Ovary (tissue), 9 donors: ENCODE measurements around the gene CCDC126. TPM values are rescaled to one million over a fixed set of nuclear protein-coding genes. Genes with fewer than 3 reads are reported as not detected.

Experiments
- DNase-seq, 5 donors: peaks; one replicate each; pipeline ENCODE4 v3.0.0-alpha.2; 2019 to 2020
- H3K27ac ChIP-seq, 2 donors: fragments of 200-600 bp; one replicate each; pipeline versions ENCODE4 v1.5.1 to v1.8.0; 2019 to 2022
- H3K27me3 ChIP-seq: fragments of 200-600 bp; one replicate; pipeline ENCODE4 v1.8.0; 2022
- H3K36me3 ChIP-seq: fragments of 200-600 bp; sonication (generic); one replicate; pipeline ENCODE4 v1.5.1; 2019
- H3K4me1 ChIP-seq: one replicate; pipeline ENCODE4 v1.8.1; 2013; ENCODE audit warnings: mild to moderate bottlenecking, moderate library complexity; ENCODE audit not compliant: insufficient read depth
- H3K4me3 ChIP-seq: fragments of 200-600 bp; sonication (generic); one replicate; pipeline ENCODE4 v1.5.1; 2017
- H3K9me3 ChIP-seq, 2 donors: fragments of 200-600 bp in 1 of 2; sonication (generic) in 1 of 2; one replicate each; pipeline versions ENCODE4 v1.5.1 to v1.8.1; 2013 to 2019; ENCODE audit warnings: mild to moderate bottlenecking in 1 of 2, moderate library complexity in 1 of 2
- CTCF ChIP-seq, 3 donors: fragments of 450-650 bp in 2 of 3; fragments of 200-600 bp in 1 of 3; IDR thresholded peaks; one replicate each; pipeline versions ENCODE4 v1.5.1 to v1.8.0; 2016 to 2022; ENCODE audit warnings: antibody characterized with exemption in 3 of 3, mild to moderate bottlenecking in 1 of 3
- EP300 ChIP-seq: sonication (generic); formaldehyde crosslinking; IDR thresholded peaks from one replicate; pipeline ENCODE4 v1.6.1; 2017; ENCODE audit warnings: antibody characterized with exemption
- POLR2A ChIP-seq: fragments of 450-650 bp; IDR thresholded peaks from one replicate; pipeline ENCODE4 v1.6.1; 2017; ENCODE audit warnings: antibody characterized with exemption, mild to moderate bottlenecking, moderate library complexity
- WGBS, 3 donors: extraction: QIAGEN DNeasy Blood & Tissue Kit in 1 of 3; methylation state at CpG; one replicate each; pipeline versions ENCODE4 v1.1.5 to v1.1.7; 2013 to 2017; 5-methylcytosine and 5-hydroxymethylcytosine counted together
- intact Hi-C, 4 donors: fragments of 100-400 bp; cut with DNase I; formaldehyde crosslinking; loops; one replicate each; pipeline versions ENCODE4 v1.11.0 to v1.15.1; 2022 to 2023
- polyA plus RNA-seq, 2 donors: library from polyadenylated mRNA; stranded (reverse); fragments of 200-250 nt in 1 of 2; fragments of 350-450 nt in 1 of 2; fragmentation: Illumina TruSeq in 1 of 2; extraction: RNeasy Lipid Tissue Mini Kit (QIAGEN cat#74804) in 1 of 2; gene quantifications; one replicate each; pipeline ENCODE4 v1.2.3, GENCODE V29; 2013 to 2014
- total RNA-seq, 7 donors: library from RNA; depleted of rRNA in 2 of 7; stranded (reverse); fragments of >200 nt in 2 of 7; fragmentation: NEBNext Ultra II Directional in 3 of 7; extraction: Animal tissue kit (Norgen Biotek cat#: 25700) in 3 of 7; gene quantifications; one replicate each; pipeline versions ENCODE4 v1.1.0 to v1.2.4, GENCODE V29; 2016 to 2023
- donor health status: DM: no; HTN: no; CAD: no; lungs with moderate emphysema.
- donor health status: DM: no; HTN: no; CAD: no.
- donor health status: Bipolar disorder and iron deficiency.
- donor health status: DM: yes; HTN: yes; CAD: no.
- donor health status: DM: no; HTN: no; CAD: no.
- donor health status: DM: yes; HTN: yes; CAD: no.

The CCDC126 gene
- total and polyA plus RNA-seq, 9 donors: 7.1 to 18.2 (median 11.4) TPM

- H3K27me3 ChIP-seq: no peaks in the 10 kb centered on the region
- no peaks in the 10 kb centered on the region for H3K9me3 ChIP-seq
- TF ChIP-seq CTCF (IDR thresholded peaks at IDR 0.05): no peak
- TF ChIP-seq EP300: no peak
- no peak for TF ChIP-seq POLR2A
- no peaks in the 10 kb centered on the region for H3K36me3 ChIP-seq
- intact Hi-C loops: no loop called here
- WGBS, 3 donors: 84 to 85% (median 84%) methylated on average over 3 of the region's 3 CpGs
- H3K4me3 ChIP-seq: no peak overlapping the region
- no peak overlapping the region for H3K27ac ChIP-seq
- no peak for DNase-seq
- H3K4me1 ChIP-seq: no peaks in the 10 kb centered on the region
Measured at GRCh38 chr7:23661385-23661784, 64.2 kb downstream of the CCDC126 start.

- Histone ChIP-seq H3K9me3 (no peaks in the 10 kb centered on the region), H3K36me3 (no peaks in the 10 kb centered on the region), H3K27ac (no peak overlapping the region), H3K4me1 (no peaks in the 10 kb centered on the region), H3K27me3 (no peaks in the 10 kb centered on the region), H3K4me3 (no peak overlapping the region)
- TF ChIP-seq CTCF (IDR thresholded peaks at IDR 0.05) (no peak), EP300 (no peak), POLR2A (no peak)
- intact Hi-C loops: no loop called here
- no peak for DNase-seq
- WGBS, 3 donors: 63 to 73% (median 70%) methylated on average over 8 of the region's 8 CpGs
Measured at GRCh38 chr7:23662124-23662983, 65.2 kb downstream of the CCDC126 start.

GRCh38 chr7:23662984-23663313, 65.8 kb downstream of the CCDC126 start:
- H3K36me3 ChIP-seq: no peaks in the 10 kb centered on the region
- intact Hi-C loops: no loop called here
- TF ChIP-seq POLR2A: no peak
- TF ChIP-seq EP300: no peak
- no peak for TF ChIP-seq CTCF (IDR thresholded peaks at IDR 0.05)
- DNase-seq: no peak
- no peaks in the 10 kb centered on the region for H3K9me3 ChIP-seq
- 72 to 75% (median 74%) methylated on average over 2 of the region's 2 CpGs for WGBS, 3 donors
- no peak overlapping the region for H3K4me3 ChIP-seq
- H3K27ac ChIP-seq: no peak overlapping the region
- no peaks in the 10 kb centered on the region for H3K4me1 ChIP-seq
- H3K27me3 ChIP-seq: no peaks in the 10 kb centered on the region

- intact Hi-C loops: no loop called here
- TF ChIP-seq POLR2A (no peak), EP300 (no peak), CTCF (IDR thresholded peaks at IDR 0.05) (no peak)
Measured at GRCh38 chr7:23664122-23664521, 66.9 kb downstream of the CCDC126 start.

More at GRCh38 chr7:23664122-23664521, 66.9 kb downstream of the CCDC126 start:
- no peak overlapping the region for H3K4me3 ChIP-seq
- H3K9me3 ChIP-seq: no peaks in the 10 kb centered on the region
- no peaks in the 10 kb centered on the region for H3K27me3 ChIP-seq
- no peak for DNase-seq
- H3K27ac ChIP-seq: no peak overlapping the region
- H3K4me1 ChIP-seq: no peaks in the 10 kb centered on the region
- no peaks in the 10 kb centered on the region for H3K36me3 ChIP-seq
